ENCODE measurements around the gene ATG9B. TPM values are rescaled to one million over a fixed set of nuclear protein-coding genes. Genes with fewer than 3 reads are reported as not detected.
"Not testable (repeated sequence)": the region's sequence is repeated elsewhere in the genome, so short reads cannot be mapped to it uniquely, and the experiment has no call there.

ATG9B gene
- polyA plus RNA-seq, 2 donors = 36.0 to 143 TPM

DNA sequence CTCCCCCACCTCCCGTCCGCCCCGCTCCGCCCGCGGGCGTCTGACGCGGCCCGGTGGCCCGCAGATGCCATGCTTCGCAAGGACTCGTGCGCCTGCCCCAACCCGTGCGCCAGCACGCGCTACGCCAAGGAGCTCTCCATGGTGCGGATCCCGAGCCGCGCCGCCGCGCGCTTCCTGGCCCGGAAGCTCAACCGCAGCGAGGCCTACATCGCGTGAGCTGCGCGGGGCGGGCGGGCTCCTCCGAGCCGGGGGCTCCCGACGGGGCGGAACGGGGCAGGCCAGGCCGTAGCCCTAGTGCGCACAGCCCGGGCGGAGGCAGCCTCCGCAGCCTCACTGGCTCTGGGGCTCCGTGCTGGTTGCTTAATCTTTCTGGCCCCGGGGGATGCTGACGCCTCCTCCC, 26.8 kb upstream of the ATG9B start:
- peaks cover 4 to 7% of the 10 kb centered on the region in 2 donors for H3K4me1 ChIP-seq (ENCODE audit: control insufficient read depth in 2 of 2, insufficient read depth in 2 of 2, low read length in 1 of 2)
- H3K27ac ChIP-seq (ENCODE audit: low read depth in 2 of 2, low read length in 1 of 2) = no peak overlapping the region
- no peaks in the 10 kb centered on the region for H3K9me3 ChIP-seq (ENCODE audit: control insufficient read depth in 2 of 2, insufficient read depth in 1 of 2, low read depth in 1 of 2, low read length in 1 of 2)
- H3K36me3 ChIP-seq (ENCODE audit: control insufficient read depth in 2 of 2, insufficient read depth in 2 of 2, low read length in 1 of 2) = peaks cover 0 to 10% of the 10 kb centered on the region in 2 donors
- peak overlapping the region in 1 of 2 donors; percentile 9 for H3K4me3 ChIP-seq (ENCODE audit: low read depth in 1 of 2, low read length in 2 of 2)
- 1 to 5% methylated on average over 33 to 50 of the region's 50 CpGs for WGBS, 2 donors
- H3K27me3 ChIP-seq (ENCODE audit: control insufficient read depth in 1 of 2, insufficient read depth in 2 of 2, low read length in 2 of 2) = no peaks in the 10 kb centered on the region

DNA sequence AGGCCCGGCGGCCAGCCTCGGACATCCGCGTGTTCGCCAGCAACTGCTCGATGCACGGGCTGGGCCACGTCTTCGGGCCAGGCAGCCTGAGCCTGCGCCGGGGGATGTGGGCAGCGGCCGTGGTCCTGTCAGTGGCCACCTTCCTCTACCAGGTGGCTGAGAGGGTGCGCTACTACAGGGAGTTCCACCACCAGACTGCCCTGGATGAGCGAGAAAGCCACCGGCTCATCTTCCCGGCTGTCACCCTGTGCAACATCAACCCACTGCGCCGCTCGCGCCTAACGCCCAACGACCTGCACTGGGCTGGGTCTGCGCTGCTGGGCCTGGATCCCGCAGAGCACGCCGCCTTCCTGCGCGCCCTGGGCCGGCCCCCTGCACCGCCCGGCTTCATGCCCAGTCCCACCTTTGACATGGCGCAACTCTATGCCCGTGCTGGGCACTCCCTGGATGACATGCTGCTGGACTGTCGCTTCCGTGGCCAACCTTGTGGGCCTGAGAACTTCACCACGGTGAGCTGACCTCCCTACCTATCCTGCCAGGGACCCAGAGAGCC, 24.7 kb upstream of the ATG9B start:
- Histone ChIP-seq H3K27me3 (ENCODE audit: control insufficient read depth in 1 of 2, insufficient read depth in 2 of 2, low read length in 2 of 2) (no peaks in the 10 kb centered on the region), H3K4me3 (ENCODE audit: low read depth in 1 of 2, low read length in 2 of 2) (no peak overlapping the region), H3K36me3 (ENCODE audit: control insufficient read depth in 2 of 2, insufficient read depth in 2 of 2, low read length in 1 of 2) (peaks cover 2 to 17% of the 10 kb centered on the region in 2 donors), H3K4me1 (ENCODE audit: control insufficient read depth in 2 of 2, insufficient read depth in 2 of 2, low read length in 1 of 2) (peaks cover 4 to 7% of the 10 kb centered on the region in 2 donors), H3K9me3 (ENCODE audit: control insufficient read depth in 2 of 2, insufficient read depth in 1 of 2, low read depth in 1 of 2, low read length in 1 of 2) (no peaks in the 10 kb centered on the region), H3K27ac (ENCODE audit: low read depth in 2 of 2, low read length in 1 of 2) (no peak overlapping the region)
- WGBS, 2 donors = 89 to 94% methylated on average over 37 to 38 of the region's 38 CpGs

DNA sequence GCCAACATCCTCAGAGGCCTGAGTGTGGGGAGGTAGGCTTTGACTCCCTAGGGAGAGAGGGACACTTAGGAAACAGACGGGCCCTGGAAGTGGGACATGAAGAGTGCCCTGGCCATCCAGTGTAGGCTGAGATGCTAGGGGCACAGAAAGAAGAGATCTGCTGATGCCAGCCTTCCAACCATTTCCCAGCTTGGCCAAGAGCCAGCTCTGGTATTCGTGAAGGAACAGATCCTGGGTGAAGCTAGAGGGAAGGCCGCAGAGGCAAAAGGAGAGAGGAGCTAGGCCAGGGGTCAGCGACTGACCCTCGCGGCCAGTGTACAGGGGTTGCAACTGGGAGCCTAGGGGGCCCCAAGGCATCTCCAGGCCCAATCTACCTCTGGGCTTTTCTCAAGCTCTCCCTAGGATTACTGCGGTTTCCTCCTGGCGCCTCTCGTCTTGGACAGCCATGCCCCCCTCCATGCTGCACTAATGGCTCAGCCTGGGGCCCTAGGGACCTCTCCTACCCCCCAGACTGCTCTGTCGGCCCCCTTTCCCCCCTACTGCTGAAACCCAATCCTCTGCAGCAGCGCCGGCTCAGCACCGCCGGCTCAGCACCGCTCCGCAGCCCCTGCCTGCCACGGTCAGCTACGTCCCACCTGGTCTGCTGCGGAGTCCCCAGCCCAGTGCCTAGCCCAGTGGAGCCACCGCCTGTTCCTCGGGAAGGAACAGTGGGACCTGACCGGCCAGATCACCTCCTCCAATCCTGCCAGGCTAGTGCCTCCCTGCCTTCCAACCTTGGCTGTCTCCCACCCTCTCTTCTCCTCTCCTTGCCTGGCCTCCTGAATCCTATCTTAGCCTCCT, 23.9 kb upstream of the ATG9B start, which contains the start of gene ASIC3:
ASIC3 (plus strand) TSS at position 556 of the 840 bp plus-strand sequence. CDS start 355 bp downstream, outside the sequence.
- Histone ChIP-seq H3K27ac (ENCODE audit: low read depth in 2 of 2, low read length in 1 of 2) (no peak within 1 kb of the TSS), H3K9me3 (ENCODE audit: control insufficient read depth in 2 of 2, insufficient read depth in 1 of 2, low read depth in 1 of 2, low read length in 1 of 2) (no peaks in the 10 kb centered on the region), H3K4me1 (ENCODE audit: control insufficient read depth in 2 of 2, insufficient read depth in 2 of 2, low read length in 1 of 2) (peaks cover 4 to 7% of the 10 kb centered on the region in 2 donors), H3K36me3 (ENCODE audit: control insufficient read depth in 2 of 2, insufficient read depth in 2 of 2, low read length in 1 of 2) (peaks cover 2 to 16% of the 10 kb centered on the region in 2 donors), H3K4me3 (ENCODE audit: low read depth in 1 of 2, low read length in 2 of 2) (no peak within 1 kb of the TSS), H3K27me3 (ENCODE audit: control insufficient read depth in 1 of 2, insufficient read depth in 2 of 2, low read length in 2 of 2) (no peaks in the 10 kb centered on the region)
- 79 to 80% methylated on average over 22 of the region's 22 CpGs for WGBS, 2 donors

DNA sequence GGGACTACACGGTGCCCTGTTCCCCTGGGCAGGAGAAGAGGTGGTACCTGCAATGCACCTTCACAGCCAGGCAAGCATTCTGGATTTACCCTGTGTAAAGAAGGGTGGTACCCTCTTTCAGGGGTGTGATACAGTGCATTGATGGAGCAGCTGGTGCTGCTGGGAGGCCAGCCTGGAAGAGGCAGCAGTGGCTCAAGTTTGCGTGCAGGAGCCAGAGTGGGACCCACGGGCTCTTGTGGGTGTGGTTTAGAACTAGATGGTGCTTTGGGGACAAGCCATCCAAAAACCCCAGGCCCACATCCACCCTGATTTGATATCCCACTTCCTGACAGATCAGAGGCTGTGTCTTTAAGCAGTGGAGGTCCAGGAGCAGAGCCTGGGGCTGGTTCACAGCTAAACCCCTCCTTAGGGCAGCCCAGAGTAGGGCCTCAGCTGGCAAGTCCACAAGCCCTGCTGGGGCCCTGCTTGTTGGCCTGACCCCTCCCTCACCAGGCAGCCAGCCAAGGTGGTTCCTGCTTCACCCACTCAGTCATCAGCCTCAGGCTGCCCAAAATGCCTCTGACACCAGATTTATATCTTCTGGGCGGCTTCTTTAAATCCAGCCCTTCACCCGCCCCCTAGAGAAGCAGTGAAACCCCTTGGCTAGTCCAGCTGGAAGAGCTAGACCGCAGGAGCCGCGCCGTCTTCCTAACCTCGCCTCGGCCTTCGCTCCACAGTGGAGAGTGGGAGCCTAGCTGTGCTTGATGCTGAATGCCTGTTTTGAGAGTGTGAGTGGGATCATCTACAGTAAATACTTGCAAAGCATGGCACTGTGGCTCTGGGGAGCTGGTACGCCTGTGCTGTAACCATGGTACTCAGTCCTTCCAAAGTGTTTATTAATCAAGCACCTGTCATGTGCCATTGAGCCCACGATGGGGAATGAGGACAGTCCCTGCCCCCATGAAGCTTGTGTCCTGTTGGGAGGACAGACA, 22.6 kb upstream of the ATG9B start:
- Histone ChIP-seq H3K27ac (ENCODE audit: low read depth in 2 of 2, low read length in 1 of 2) (no peak overlapping the region), H3K4me3 (ENCODE audit: low read depth in 1 of 2, low read length in 2 of 2) (no peak overlapping the region), H3K27me3 (ENCODE audit: control insufficient read depth in 1 of 2, insufficient read depth in 2 of 2, low read length in 2 of 2) (no peaks in the 10 kb centered on the region), H3K9me3 (ENCODE audit: control insufficient read depth in 2 of 2, insufficient read depth in 1 of 2, low read depth in 1 of 2, low read length in 1 of 2) (no peaks in the 10 kb centered on the region), H3K4me1 (ENCODE audit: control insufficient read depth in 2 of 2, insufficient read depth in 2 of 2, low read length in 1 of 2) (peaks cover 4 to 7% of the 10 kb centered on the region in 2 donors), H3K36me3 (ENCODE audit: control insufficient read depth in 2 of 2, insufficient read depth in 2 of 2, low read length in 1 of 2) (peaks cover 5 to 19% of the 10 kb centered on the region in 2 donors)
- WGBS, 2 donors = 28 to 39% methylated on average over 14 of the region's 14 CpGs

DNA sequence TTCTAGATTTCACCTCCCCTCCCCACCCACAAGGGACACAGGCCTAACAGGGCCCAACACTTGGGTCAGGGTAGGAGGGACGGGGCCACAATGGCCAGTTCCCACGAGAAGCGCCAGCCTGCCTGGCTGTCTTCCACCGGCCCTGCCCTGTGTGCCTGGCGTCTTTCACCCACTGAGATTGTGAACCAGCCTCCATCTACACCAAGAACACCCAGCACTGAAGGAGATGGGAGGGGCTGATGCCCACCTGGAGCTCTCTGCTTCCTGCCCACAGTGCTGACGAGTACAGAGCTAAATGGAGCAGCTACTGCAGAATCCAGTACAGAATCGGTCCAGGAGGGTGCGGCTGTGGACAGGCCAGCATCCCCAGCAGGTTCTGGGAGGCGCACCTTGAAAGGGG, 21.7 kb upstream of the ATG9B start:
- no peaks in the 10 kb centered on the region for H3K9me3 ChIP-seq (ENCODE audit: control insufficient read depth in 2 of 2, insufficient read depth in 1 of 2, low read depth in 1 of 2, low read length in 1 of 2)
- H3K4me1 ChIP-seq (ENCODE audit: control insufficient read depth in 2 of 2, insufficient read depth in 2 of 2, low read length in 1 of 2) = peaks cover 2 to 7% of the 10 kb centered on the region in 2 donors
- peaks cover 5 to 19% of the 10 kb centered on the region in 2 donors for H3K36me3 ChIP-seq (ENCODE audit: control insufficient read depth in 2 of 2, insufficient read depth in 2 of 2, low read length in 1 of 2)
- no peak overlapping the region for H3K27ac ChIP-seq (ENCODE audit: low read depth in 2 of 2, low read length in 1 of 2)
- H3K27me3 ChIP-seq (ENCODE audit: control insufficient read depth in 1 of 2, insufficient read depth in 2 of 2, low read length in 2 of 2) = no peaks in the 10 kb centered on the region
- 75 to 82% methylated on average over 9 of the region's 9 CpGs for WGBS, 2 donors
- no peak overlapping the region for H3K4me3 ChIP-seq (ENCODE audit: low read depth in 1 of 2, low read length in 2 of 2)

DNA sequence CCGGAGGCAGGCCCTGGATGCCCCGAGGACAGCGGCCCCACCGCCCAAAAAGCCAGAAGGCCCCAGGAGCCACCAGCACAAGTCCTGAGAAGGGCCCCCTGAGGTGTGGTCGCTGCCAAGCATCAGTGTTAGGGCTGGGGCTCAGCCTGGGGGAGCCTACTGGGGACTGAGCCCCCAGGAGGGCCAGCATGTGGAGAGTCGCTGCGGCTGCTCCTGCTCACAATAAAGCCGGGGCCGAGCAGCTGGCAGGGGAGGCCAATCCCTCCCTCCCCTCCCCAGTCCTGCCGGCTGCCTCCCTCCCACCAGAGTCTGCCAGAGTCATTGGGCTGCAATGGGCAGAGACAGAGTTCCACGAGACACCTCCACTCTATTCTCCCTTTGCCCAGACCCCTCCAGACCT, 21.0 kb upstream of the ATG9B start:
- no peaks in the 10 kb centered on the region for H3K9me3 ChIP-seq (ENCODE audit: control insufficient read depth in 2 of 2, insufficient read depth in 1 of 2, low read depth in 1 of 2, low read length in 1 of 2)
- peaks cover 0 to 5% of the 10 kb centered on the region in 2 donors for H3K4me1 ChIP-seq (ENCODE audit: control insufficient read depth in 2 of 2, insufficient read depth in 2 of 2, low read length in 1 of 2)
- H3K27me3 ChIP-seq (ENCODE audit: control insufficient read depth in 1 of 2, insufficient read depth in 2 of 2, low read length in 2 of 2) = no peaks in the 10 kb centered on the region
- peaks cover 5 to 19% of the 10 kb centered on the region in 2 donors for H3K36me3 ChIP-seq (ENCODE audit: control insufficient read depth in 2 of 2, insufficient read depth in 2 of 2, low read length in 1 of 2)
- 85 to 88% methylated on average over 11 of the region's 11 CpGs for WGBS, 2 donors
- no peak overlapping the region for H3K27ac ChIP-seq (ENCODE audit: low read depth in 2 of 2, low read length in 1 of 2)
- no peak overlapping the region for H3K4me3 ChIP-seq (ENCODE audit: low read depth in 1 of 2, low read length in 2 of 2)

DNA sequence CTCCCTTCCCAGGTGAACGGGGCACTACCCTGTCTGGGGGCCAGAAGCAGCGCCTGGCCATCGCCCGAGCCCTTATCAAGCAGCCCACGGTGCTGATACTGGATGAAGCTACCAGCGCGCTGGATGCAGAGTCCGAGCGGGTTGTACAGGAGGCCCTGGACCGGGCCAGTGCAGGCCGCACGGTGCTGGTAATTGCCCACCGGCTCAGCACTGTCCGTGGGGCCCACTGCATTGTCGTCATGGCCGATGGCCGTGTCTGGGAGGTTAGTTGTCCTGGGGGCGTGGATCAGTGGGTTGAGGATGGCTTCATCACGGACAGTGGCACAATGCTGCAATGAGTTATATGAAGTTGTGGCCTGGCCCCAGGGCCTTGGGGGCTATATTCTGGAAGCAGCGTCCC, 19.7 kb upstream of the ATG9B start:
- Histone ChIP-seq H3K4me1 (ENCODE audit: control insufficient read depth in 2 of 2, insufficient read depth in 2 of 2, low read length in 1 of 2) (peaks cover 3 to 5% of the 10 kb centered on the region in 2 donors), H3K9me3 (ENCODE audit: control insufficient read depth in 2 of 2, insufficient read depth in 1 of 2, low read depth in 1 of 2, low read length in 1 of 2) (no peaks in the 10 kb centered on the region), H3K27me3 (ENCODE audit: control insufficient read depth in 1 of 2, insufficient read depth in 2 of 2, low read length in 2 of 2) (no peaks in the 10 kb centered on the region), H3K27ac (ENCODE audit: low read depth in 2 of 2, low read length in 1 of 2) (no peak overlapping the region), H3K36me3 (ENCODE audit: control insufficient read depth in 2 of 2, insufficient read depth in 2 of 2, low read length in 1 of 2) (peaks cover 5 to 19% of the 10 kb centered on the region in 2 donors), H3K4me3 (ENCODE audit: low read depth in 1 of 2, low read length in 2 of 2) (no peak overlapping the region)
- WGBS, 2 donors = 92 to 93% methylated on average over 19 to 20 of the region's 20 CpGs

DNA sequence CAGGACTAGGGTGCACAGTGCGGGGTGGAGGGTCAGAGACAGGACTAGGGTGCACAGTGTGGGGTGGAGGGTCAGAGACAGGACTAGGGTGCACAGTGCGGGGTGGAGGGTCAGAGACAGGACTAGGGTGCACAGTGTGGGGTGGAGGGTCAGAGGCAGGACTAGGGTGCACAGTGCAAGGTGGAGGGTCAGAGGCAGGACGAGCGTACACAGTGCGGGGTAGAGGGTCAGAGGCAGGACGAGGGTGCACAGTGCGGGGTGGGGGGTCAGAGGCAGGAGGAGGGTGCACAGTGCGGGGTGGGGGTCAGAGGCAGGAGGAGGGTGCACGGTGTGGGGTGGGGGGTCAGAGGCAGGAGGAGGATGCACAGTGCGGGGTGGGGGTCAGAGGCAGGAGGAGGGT, 19.2 kb upstream of the ATG9B start:
- not testable (repeated sequence) for H3K4me1 ChIP-seq (ENCODE audit: control insufficient read depth in 2 of 2, insufficient read depth in 2 of 2, low read length in 1 of 2); H3K27me3 ChIP-seq (ENCODE audit: control insufficient read depth in 1 of 2, insufficient read depth in 2 of 2, low read length in 2 of 2); H3K27ac ChIP-seq (ENCODE audit: low read depth in 2 of 2, low read length in 1 of 2); H3K4me3 ChIP-seq (ENCODE audit: low read depth in 1 of 2, low read length in 2 of 2); H3K9me3 ChIP-seq (ENCODE audit: control insufficient read depth in 2 of 2, insufficient read depth in 1 of 2, low read depth in 1 of 2, low read length in 1 of 2)
- WGBS, 2 donors = 86 to 95% methylated on average over 8 to 10 of the region's 10 CpGs
- H3K36me3 ChIP-seq (ENCODE audit: control insufficient read depth in 2 of 2, insufficient read depth in 2 of 2, low read length in 1 of 2) = peaks cover 5 to 19% of the 10 kb centered on the region in 2 donors

All from esophagus (tissue), 2 donors.